RWPE2 (cell line): ENCODE data around the gene SCN4B.

Source experiments
- ATAC-seq: fragments of 200-7000 bp; cut with Tn5 transposase; 3 replicates; pipeline ENCODE4 v1.9.1; 2021; ENCODE audit warnings: low read depth
- DNase-seq: peaks from one replicate; pipeline ENCODE4 v3.0.0-alpha.2; 2020; ENCODE audit warnings: low spot score
- H3K27ac ChIP-seq: fragments of 450-650 bp; 2 replicates; pipeline ENCODE4 v1.5.1; 2017; ENCODE audit warnings: mild to moderate bottlenecking; ENCODE audit not compliant: poor library complexity, severe bottlenecking
- H3K27me3 ChIP-seq: fragments of 250-450 bp; sonication (Bioruptor Pico); 2 replicates; pipeline ENCODE4 v1.5.1; 2021; ENCODE audit warnings: mild to moderate bottlenecking, moderate library complexity; ENCODE audit not compliant: insufficient read depth, poor library complexity, severe bottlenecking
- H3K36me3 ChIP-seq: fragments of 250-450 bp; sonication (Bioruptor Pico); 2 replicates; pipeline ENCODE4 v1.5.1; 2020; ENCODE audit warnings: low read depth, mild to moderate bottlenecking, moderate library complexity
- H3K4me1 ChIP-seq: fragments of 250-450 bp; sonication (Bioruptor Pico); 2 replicates; pipeline ENCODE4 v1.5.1; 2021; ENCODE audit warnings: mild to moderate bottlenecking, moderate library complexity; ENCODE audit not compliant: insufficient read depth, poor library complexity, severe bottlenecking
- H3K4me3 ChIP-seq: fragments of 250-450 bp; sonication (Bioruptor Pico); 2 replicates; pipeline ENCODE4 v1.5.1; 2021; ENCODE audit warnings: mild to moderate bottlenecking, moderate library complexity; ENCODE audit not compliant: severe bottlenecking
- H3K9me3 ChIP-seq: fragments of 250-450 bp; sonication (Bioruptor Pico); 2 replicates; pipeline ENCODE4 v1.5.1; 2021; ENCODE audit warnings: mild to moderate bottlenecking, moderate library complexity; ENCODE audit not compliant: severe bottlenecking
- TF ChIP-seq, protein P1 (sequence below): fragments of 450-650 bp; IDR thresholded peaks from one replicate; pipeline ENCODE4 v1.5.1; 2017; ENCODE audit warnings: mild to moderate bottlenecking, moderate library complexity; ENCODE audit not compliant: poor library complexity, severe bottlenecking

SCN4B gene

GRCh38 chr11:118164885-118165284, 12.3 kb upstream of the SCN4B start:
- Histone ChIP-seq H3K27me3 (no peaks in the 10 kb centered on the region), H3K27ac (no peak overlapping the region), H3K36me3 (no peaks in the 10 kb centered on the region), H3K9me3 (no peaks in the 10 kb centered on the region), H3K4me3 (no peak overlapping the region), H3K4me1 (peaks cover 8% of the 10 kb centered on the region)
- no peak for ATAC-seq
- TF ChIP-seq, protein P1, sequence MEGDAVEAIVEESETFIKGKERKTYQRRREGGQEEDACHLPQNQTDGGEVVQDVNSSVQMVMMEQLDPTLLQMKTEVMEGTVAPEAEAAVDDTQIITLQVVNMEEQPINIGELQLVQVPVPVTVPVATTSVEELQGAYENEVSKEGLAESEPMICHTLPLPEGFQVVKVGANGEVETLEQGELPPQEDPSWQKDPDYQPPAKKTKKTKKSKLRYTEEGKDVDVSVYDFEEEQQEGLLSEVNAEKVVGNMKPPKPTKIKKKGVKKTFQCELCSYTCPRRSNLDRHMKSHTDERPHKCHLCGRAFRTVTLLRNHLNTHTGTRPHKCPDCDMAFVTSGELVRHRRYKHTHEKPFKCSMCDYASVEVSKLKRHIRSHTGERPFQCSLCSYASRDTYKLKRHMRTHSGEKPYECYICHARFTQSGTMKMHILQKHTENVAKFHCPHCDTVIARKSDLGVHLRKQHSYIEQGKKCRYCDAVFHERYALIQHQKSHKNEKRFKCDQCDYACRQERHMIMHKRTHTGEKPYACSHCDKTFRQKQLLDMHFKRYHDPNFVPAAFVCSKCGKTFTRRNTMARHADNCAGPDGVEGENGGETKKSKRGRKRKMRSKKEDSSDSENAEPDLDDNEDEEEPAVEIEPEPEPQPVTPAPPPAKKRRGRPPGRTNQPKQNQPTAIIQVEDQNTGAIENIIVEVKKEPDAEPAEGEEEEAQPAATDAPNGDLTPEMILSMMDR = no peak
- DNase-seq = no peak

GRCh38 chr11:118163494-118163893, 10.9 kb upstream of the SCN4B start:
- Histone ChIP-seq H3K9me3 (no peaks in the 10 kb centered on the region), H3K4me1 (peaks cover 8% of the 10 kb centered on the region), H3K27me3 (no peaks in the 10 kb centered on the region), H3K36me3 (no peaks in the 10 kb centered on the region), H3K27ac (no peak overlapping the region), H3K4me3 (no peak overlapping the region)
- ATAC-seq (no peak), DNase-seq (no peak)
- TF ChIP-seq, protein P1 = no peak

- H3K27me3 ChIP-seq = no peaks in the 10 kb centered on the region
- H3K36me3 ChIP-seq = no peaks in the 10 kb centered on the region
- TF ChIP-seq, protein P1 = no peak
- DNase-seq = no peak
- no peak overlapping the region for H3K27ac ChIP-seq
- peaks cover 8% of the 10 kb centered on the region for H3K4me1 ChIP-seq
- H3K4me3 ChIP-seq = no peak overlapping the region
- H3K9me3 ChIP-seq = no peaks in the 10 kb centered on the region
- no peak for ATAC-seq
These were observed 10.2 kb upstream of the SCN4B start for GRCh38 chr11:118162846-118163245.

DNA sequence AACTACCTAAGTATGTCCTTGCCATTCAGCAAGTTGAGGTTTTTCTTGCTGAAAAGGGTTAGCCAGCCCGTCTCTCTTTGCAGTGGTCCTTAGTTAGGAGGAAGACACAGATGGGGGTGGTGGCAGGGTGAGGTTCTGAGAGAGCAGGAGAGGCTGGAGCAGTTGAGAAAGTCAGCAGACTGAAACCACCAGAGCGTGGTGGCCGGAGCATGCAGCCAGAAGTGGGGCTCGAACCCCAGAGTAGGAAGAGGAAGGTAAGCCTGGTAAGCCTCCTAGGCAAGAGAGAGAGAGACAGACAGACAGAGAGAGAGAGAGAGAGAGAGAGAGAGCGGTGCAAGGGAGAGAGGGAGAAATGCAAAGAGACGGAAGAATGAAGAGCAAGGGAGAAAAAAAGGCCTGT, 9.2 kb upstream of the SCN4B start:
- ATAC-seq = no peak
- peaks cover 5% of the 10 kb centered on the region for H3K27me3 ChIP-seq
- no peaks in the 10 kb centered on the region for H3K36me3 ChIP-seq
- no peaks in the 10 kb centered on the region for H3K9me3 ChIP-seq
- DNase-seq = no peak
- TF ChIP-seq, protein P1 = no peak
- peaks cover 8% of the 10 kb centered on the region for H3K4me1 ChIP-seq
- H3K27ac ChIP-seq = no peak overlapping the region
- no peak overlapping the region for H3K4me3 ChIP-seq

DNA sequence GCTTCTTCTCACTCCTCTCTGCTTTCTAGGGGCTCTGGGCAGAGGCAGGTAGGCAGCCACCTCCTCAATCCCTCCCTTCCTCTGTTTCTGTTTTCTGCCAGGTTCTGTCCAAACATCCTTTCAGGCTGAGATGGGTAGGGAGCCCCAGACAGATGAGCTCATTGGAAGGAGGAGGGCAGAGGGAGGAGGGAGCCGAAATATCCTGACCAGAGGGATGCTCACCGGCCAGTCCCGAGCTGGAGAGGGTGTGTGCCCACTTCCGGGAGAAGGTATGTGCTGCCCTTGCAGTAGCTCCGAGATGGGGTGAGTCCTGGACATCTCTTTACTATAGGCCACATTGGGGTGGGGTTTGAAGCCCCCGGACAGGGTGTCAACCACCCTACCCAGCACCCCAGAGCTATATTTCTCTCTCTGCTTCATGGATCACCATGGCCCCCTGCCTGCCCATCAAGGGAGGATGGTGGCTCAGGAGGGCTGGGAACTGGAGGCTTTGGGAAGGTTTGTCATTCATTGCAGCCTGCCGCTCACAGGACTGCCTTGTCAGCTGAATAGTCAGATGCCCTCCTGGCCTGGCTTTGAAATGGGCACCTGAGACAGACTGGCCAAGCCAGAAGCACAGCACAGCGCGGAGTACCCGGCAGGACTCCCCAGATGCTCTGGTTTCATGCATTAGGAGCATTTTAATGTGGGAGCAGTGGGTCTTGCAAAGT, 4.7 kb upstream of the SCN4B start:
- no peak for ATAC-seq
- Histone ChIP-seq H3K27me3 (peaks cover 20% of the 10 kb centered on the region), H3K4me3 (no peak overlapping the region)

More for the DNA sequence above, 4.7 kb upstream of the SCN4B start:
- no peak for DNase-seq
- TF ChIP-seq, protein P1 = no peak
- Histone ChIP-seq H3K4me1 (no peaks in the 10 kb centered on the region), H3K27ac (no peak overlapping the region), H3K9me3 (no peaks in the 10 kb centered on the region), H3K36me3 (no peaks in the 10 kb centered on the region)
